HepG2 (cell line): ENCODE measurements around the gene LRRC8C. TPM values are rescaled to one million over a fixed set of nuclear protein-coding genes. Genes with fewer than 3 reads are reported as not detected.

Source experiments
- ATAC-seq: fragments of 200-7000 bp; cut with Tn5 transposase; 3 replicates; pipeline ENCODE4 v1.9.1; 2020; ENCODE audit warnings: mild to moderate bottlenecking, moderate library complexity
- BruUV-seq: library from RNA; stranded (reverse); fragments of 400-500 nt; replicated peaks from 2 replicates; lab custom pipeline; 2021; lab: Mats Ljungman, UMichigan
- CTCF ChIA-PET: fragments of 300-600 bp; formaldehyde crosslinking; extraction: SDS; loops from one replicate; lab custom pipeline; 2021; ENCODE audit warnings: low total read pairs, inconsistent platforms, low intra/inter-chr PET ratio; lab: Yijun Ruan, JAX
- POLR2A ChIA-PET: fragments of 350-600 bp; sonication (Branson Sonifier 250); formaldehyde crosslinking; loops from one replicate; lab custom pipeline; 2020; ENCODE audit warnings: antibody characterized with exemption, inconsistent platforms; lab: Yijun Ruan, JAX
- DNase-seq: peaks from one replicate; pipeline ENCODE4 v3.0.0-alpha.2; 2015; ENCODE audit warnings: low spot score
- FAIRE-seq: peaks from 3 replicates; lab custom pipeline; 2011; peaks lifted over from hg19 to GRCh38; lab: Jason Lieb, UNC
- H2AFZ ChIP-seq: one replicate; pipeline ENCODE4 v1.6.1; 2011; ENCODE audit warnings: low read length, inconsistent platforms
- H3K27ac ChIP-seq: fragments of 300-600 bp; 3 replicates; pipeline ENCODE4 v1.8.0; 2011; ENCODE audit warnings: mixed run types, mild to moderate bottlenecking, mixed read lengths, low read length, inconsistent platforms; ENCODE audit not compliant: insufficient read depth; ENCODE audit errors: extremely low read length
- H3K27me3 ChIP-seq, 2 experiments: fragments of 200-600 bp in 1 of 2; 2 replicates in 1 of 2; 3 replicates in 1 of 2; pipeline versions ENCODE4 v1.6.0 to v1.8.0; 2011; ENCODE audit warnings: low read length in 2 of 2, mild to moderate bottlenecking in 2 of 2, moderate library complexity in 2 of 2, inconsistent platforms in 1 of 2; ENCODE audit not compliant: insufficient read depth in 2 of 2, control insufficient read depth in 1 of 2
- H3K36me3 ChIP-seq, 2 experiments: fragments of 200-600 bp in 1 of 2; replicated peaks in 1 of 2; 2 replicates in 1 of 2; 3 replicates in 1 of 2; pipeline versions ENCODE4 v1.5.1 to v1.8.0; 2011; ENCODE audit warnings: low read length in 2 of 2, inconsistent platforms in 1 of 2; ENCODE audit not compliant: insufficient read depth in 2 of 2, control insufficient read depth in 1 of 2
- H3K4me1 ChIP-seq: 2 replicates; pipeline ENCODE4 v1.5.1; 2012; ENCODE audit warnings: low read length, inconsistent platforms; ENCODE audit not compliant: insufficient read depth
- H3K4me2 ChIP-seq: 2 replicates; pipeline ENCODE4 v1.6.0; 2011; ENCODE audit warnings: low read depth, low read length, inconsistent platforms
- H3K4me3 ChIP-seq, 3 experiments: fragments of 200-600 bp in 1 of 3; sonication (generic), shearing (Covaris generic) in 1 of 3; replicated peaks in 1 of 3; 2 replicates each; pipeline ENCODE4 v1.5.1; 2011 to 2016; ENCODE audit warnings: low read length in 3 of 3, inconsistent platforms in 2 of 3, low read depth in 2 of 3, mild to moderate bottlenecking in 2 of 3, control low read depth in 1 of 3, mixed read lengths in 1 of 3; ENCODE audit not compliant: insufficient read depth in 1 of 3
- H3K79me2 ChIP-seq: one replicate; pipeline ENCODE4 v1.6.1; 2011; ENCODE audit warnings: low read length, inconsistent platforms; ENCODE audit not compliant: insufficient read depth
- H3K9ac ChIP-seq: 2 replicates; pipeline ENCODE4 v1.6.0; 2011; ENCODE audit warnings: mild to moderate bottlenecking, low read depth, low read length, inconsistent platforms; ENCODE audit not compliant: insufficient read depth
- H3K9me3 ChIP-seq: 2 replicates; pipeline ENCODE4 v1.5.1; 2012; ENCODE audit warnings: mild to moderate bottlenecking, low read length
- H4K20me1 ChIP-seq: 2 replicates; pipeline ENCODE4 v1.6.0; 2011; ENCODE audit warnings: inconsistent platforms, mild to moderate bottlenecking, low read length, moderate library complexity; ENCODE audit not compliant: insufficient read depth
- ARNT ChIP-seq: fragments of 450-650 bp; IDR thresholded peaks from 2 replicates; pipeline ENCODE4 v1.6.1; 2017
- ATF1 ChIP-seq: IDR thresholded peaks from 2 replicates; pipeline ENCODE4 v1.6.1; 2016; ENCODE audit warnings: mild to moderate bottlenecking, control low read depth
- ATM ChIP-seq: fragments of 450-650 bp; IDR thresholded peaks from 2 replicates; pipeline ENCODE4 v1.7.1; 2017; ENCODE audit warnings: mild to moderate bottlenecking, borderline replicate concordance
- GFI1 ChIP-seq: sonication (generic); formaldehyde crosslinking; IDR thresholded peaks from 2 replicates; pipeline ENCODE4 v1.5.0; 2020; ENCODE audit warnings: missing genetic modification reagents, mild to moderate bottlenecking, borderline replicate concordance
- MAFF ChIP-seq: IDR thresholded peaks from 2 replicates; pipeline ENCODE4 v1.6.1; 2011; ENCODE audit warnings: low read depth, low read length, improper control_type of control experiment
- ZFP36L2 ChIP-seq: sonication (generic); formaldehyde crosslinking; IDR thresholded peaks from 2 replicates; pipeline ENCODE4 v1.4.0; 2020; ENCODE audit warnings: missing genetic modification reagents
- ZNF12 ChIP-seq: sonication (generic); formaldehyde crosslinking; IDR thresholded peaks from 2 replicates; pipeline ENCODE4 v1.5.0; 2020; ENCODE audit warnings: missing genetic modification reagents
- ZNF205 ChIP-seq: IDR thresholded peaks from 2 replicates; pipeline ENCODE4 v1.6.1; 2018; ENCODE audit warnings: missing biosample characterization, missing genetic modification reagents
- ZNF33A ChIP-seq: sonication (generic); formaldehyde crosslinking; IDR thresholded peaks from 2 replicates; pipeline ENCODE4 v1.5.1; 2020; ENCODE audit warnings: missing genetic modification reagents, mild to moderate bottlenecking, moderate library complexity, borderline replicate concordance
- ZNF562 ChIP-seq: sonication (generic); formaldehyde crosslinking; IDR thresholded peaks from 2 replicates; pipeline ENCODE4 v1.8.0; 2022; ENCODE audit warnings: missing genetic modification reagents, borderline replicate concordance
- ZNF615 ChIP-seq: sonication (generic); formaldehyde crosslinking; IDR thresholded peaks from 2 replicates; pipeline ENCODE4 v1.5.0; 2020; ENCODE audit warnings: mild to moderate bottlenecking, missing genetic modification reagents, borderline replicate concordance
- ZNF775 ChIP-seq: sonication (generic); formaldehyde crosslinking; IDR thresholded peaks from 2 replicates; pipeline ENCODE4 v1.4.0; 2020; ENCODE audit warnings: missing genetic modification reagents, mild to moderate bottlenecking, moderate library complexity, borderline replicate concordance
- ZNF83 ChIP-seq: sonication (generic); formaldehyde crosslinking; IDR thresholded peaks from 2 replicates; pipeline ENCODE4 v1.4.0; 2020; ENCODE audit warnings: missing genetic modification reagents, mild to moderate bottlenecking, borderline replicate concordance
- WGBS: methylation state at CpG from one replicate; pipeline ENCODE4 v1.1.6; 2017; ENCODE audit warnings: low lambda C conversion rate; 5-methylcytosine and 5-hydroxymethylcytosine counted together
- in situ Hi-C: cut with HindIII; loops from 2 replicates; pipeline ENCODE4 v1.10.0; 2017; ENCODE audit warnings: low pct_unique_long_range_greater_than_20kb; ENCODE audit not compliant: extremely low pct_ligation_motif_present
- intact Hi-C: fragments of 100-400 bp; cut with micrococcal nuclease; formaldehyde crosslinking; loops from one replicate; pipeline ENCODE4 v1.10.0; 2022; ENCODE audit not compliant: unreplicated experiment
- polyA plus RNA-seq, 8 experiments: library from polyadenylated mRNA; depleted of rRNA in 3 of 8; stranded (reverse) in 7 of 8; unstranded in 1 of 8; fragments of >200 nt; fragmentation: Illumina TruSeq in 4 of 8; extraction: Trizol in 4 of 8; gene quantifications; 2 replicates each; pipeline versions ENCODE4 v1.2.1 to v1.2.3, GENCODE V29; 2011 to 2016; ENCODE audit warnings: low read depth in 4 of 8, missing spikeins in 1 of 8, mixed read lengths in 1 of 8; ENCODE audit not compliant: insufficient read depth in 1 of 8
- total RNA-seq, 5 experiments: library from RNA; depleted of rRNA; stranded (reverse); fragments of >200 nt; fragmentation: Illumina TruSeq; extraction: Trizol; gene quantifications; 2 replicates each; pipeline ENCODE4 v1.2.3, GENCODE V29; 2016; ENCODE audit warnings: low read depth in 1 of 5
- TF ChIP-seq, protein P1 (sequence below): sonication (generic); formaldehyde crosslinking; IDR thresholded peaks from 2 replicates; pipeline ENCODE4 v1.5.0; 2020; ENCODE audit warnings: missing genetic modification reagents
- TF ChIP-seq, protein P2 (sequence below): sonication (generic); formaldehyde crosslinking; IDR thresholded peaks from 2 replicates; pipeline ENCODE4 v1.9.0; 2022; ENCODE audit warnings: low read depth, missing genetic modification reagents
- TF ChIP-seq, protein P3 (sequence below): sonication (generic); formaldehyde crosslinking; IDR thresholded peaks from 2 replicates; pipeline ENCODE4 v1.5.0; 2020; ENCODE audit warnings: missing genetic modification reagents, mild to moderate bottlenecking, borderline replicate concordance
- TF ChIP-seq, protein P4 (sequence below): sonication (generic); formaldehyde crosslinking; IDR thresholded peaks from 2 replicates; pipeline ENCODE4 v1.5.1; 2020; ENCODE audit warnings: mild to moderate bottlenecking, missing genetic modification reagents, moderate library complexity
- TF ChIP-seq, protein P5 (sequence below): IDR thresholded peaks from 2 replicates; pipeline ENCODE4 v1.6.1; 2012; ENCODE audit warnings: inconsistent platforms
- TF ChIP-seq, protein P6 (sequence below): sonication (generic); formaldehyde crosslinking; IDR thresholded peaks from 2 replicates; pipeline ENCODE4 v1.8.0; 2022; ENCODE audit warnings: mild to moderate bottlenecking, missing genetic modification reagents; ENCODE audit not compliant: insufficient replicate concordance

Gene LRRC8C
- total and polyA plus RNA-seq, 2 of the 13 experiments (the other 11 are each of a cell fraction or from before 2014, with no cell fraction given): 0.22 to 0.32 TPM

DNA sequence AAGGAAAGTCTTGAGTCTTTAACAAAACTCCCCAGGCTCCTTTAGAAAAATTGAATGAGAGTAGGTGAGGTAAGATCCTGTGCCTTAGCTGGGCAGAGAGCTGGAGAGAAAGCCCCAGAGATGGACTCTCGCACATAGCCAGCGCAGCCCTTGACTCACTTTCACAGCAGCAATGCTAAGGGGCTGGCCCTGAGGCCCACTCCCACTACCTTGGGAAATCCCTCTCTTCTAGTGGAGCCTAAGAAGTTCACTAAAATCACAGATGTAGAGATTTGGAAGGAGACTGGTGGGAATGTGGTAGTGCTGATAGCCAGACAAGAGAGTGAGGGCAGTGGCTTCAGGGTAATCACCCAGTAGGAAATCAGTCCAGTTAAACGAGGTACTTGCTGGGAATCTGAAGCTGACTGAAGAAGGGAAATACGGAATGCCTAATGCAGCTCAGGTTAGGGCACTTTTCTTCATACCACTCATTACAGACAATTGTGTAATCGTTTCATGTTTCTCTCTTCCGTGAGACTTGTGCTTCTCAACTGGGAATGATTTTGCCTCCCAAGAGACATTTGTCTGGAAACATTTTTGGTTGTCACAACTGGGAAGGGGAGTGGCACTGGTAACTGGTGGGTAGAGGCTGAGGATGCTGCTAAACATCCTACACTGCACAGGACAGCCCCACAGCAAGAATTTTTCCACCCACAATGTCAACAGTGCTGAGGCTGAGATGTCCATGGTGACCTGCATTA lies 42.4 kb upstream of the LRRC8C start:
- no peak overlapping the region for H3K4me2 ChIP-seq
- no peak overlapping the region for H2AFZ ChIP-seq
- no peak for DNase-seq
- no peak overlapping the region for H3K9ac ChIP-seq
- H3K36me3 ChIP-seq: no peaks in the 10 kb centered on the region
- H3K4me1 ChIP-seq: peaks cover 50% of the 10 kb centered on the region
- FAIRE-seq: no peak
- no peak overlapping the region for H3K27ac ChIP-seq
- ATAC-seq: no peak
- H3K27me3 ChIP-seq: no peaks in the 10 kb centered on the region
- CTCF ChIA-PET: no interaction called here
- H3K79me2 ChIP-seq: no peaks in the 10 kb centered on the region
- H3K9me3 ChIP-seq: no peaks in the 10 kb centered on the region
- intact Hi-C loops: no loop called here
- in situ Hi-C loops: no loop called here
- POLR2A ChIA-PET: no interaction called here
- 82% methylated on average over 6 of the region's 6 CpGs for WGBS
- no peaks in the 10 kb centered on the region for H4K20me1 ChIP-seq
- no peak overlapping the region for H3K4me3 ChIP-seq
- BruUV-seq: no TSS peak
- TF ChIP-seq ATF1 (CRISPR knock-in tag): no peak
- no peak for TF ChIP-seq ZNF615 (CRISPR knock-in tag)
- no peak for TF ChIP-seq ZNF33A (CRISPR knock-in tag)
- no peak for TF ChIP-seq ARNT
- TF ChIP-seq, protein P1, sequence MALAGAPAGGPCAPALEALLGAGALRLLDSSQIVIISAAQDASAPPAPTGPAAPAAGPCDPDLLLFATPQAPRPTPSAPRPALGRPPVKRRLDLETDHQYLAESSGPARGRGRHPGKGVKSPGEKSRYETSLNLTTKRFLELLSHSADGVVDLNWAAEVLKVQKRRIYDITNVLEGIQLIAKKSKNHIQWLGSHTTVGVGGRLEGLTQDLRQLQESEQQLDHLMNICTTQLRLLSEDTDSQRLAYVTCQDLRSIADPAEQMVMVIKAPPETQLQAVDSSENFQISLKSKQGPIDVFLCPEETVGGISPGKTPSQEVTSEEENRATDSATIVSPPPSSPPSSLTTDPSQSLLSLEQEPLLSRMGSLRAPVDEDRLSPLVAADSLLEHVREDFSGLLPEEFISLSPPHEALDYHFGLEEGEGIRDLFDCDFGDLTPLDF (CRISPR knock-in tag): no peak
- TF ChIP-seq ZNF562 (CRISPR knock-in tag): no peak
- no peak for TF ChIP-seq ZNF205 (CRISPR knock-in tag)
- no peak for TF ChIP-seq ZNF12 (CRISPR knock-in tag)
- TF ChIP-seq ZNF775 (CRISPR knock-in tag): no peak
- TF ChIP-seq, protein P2, sequence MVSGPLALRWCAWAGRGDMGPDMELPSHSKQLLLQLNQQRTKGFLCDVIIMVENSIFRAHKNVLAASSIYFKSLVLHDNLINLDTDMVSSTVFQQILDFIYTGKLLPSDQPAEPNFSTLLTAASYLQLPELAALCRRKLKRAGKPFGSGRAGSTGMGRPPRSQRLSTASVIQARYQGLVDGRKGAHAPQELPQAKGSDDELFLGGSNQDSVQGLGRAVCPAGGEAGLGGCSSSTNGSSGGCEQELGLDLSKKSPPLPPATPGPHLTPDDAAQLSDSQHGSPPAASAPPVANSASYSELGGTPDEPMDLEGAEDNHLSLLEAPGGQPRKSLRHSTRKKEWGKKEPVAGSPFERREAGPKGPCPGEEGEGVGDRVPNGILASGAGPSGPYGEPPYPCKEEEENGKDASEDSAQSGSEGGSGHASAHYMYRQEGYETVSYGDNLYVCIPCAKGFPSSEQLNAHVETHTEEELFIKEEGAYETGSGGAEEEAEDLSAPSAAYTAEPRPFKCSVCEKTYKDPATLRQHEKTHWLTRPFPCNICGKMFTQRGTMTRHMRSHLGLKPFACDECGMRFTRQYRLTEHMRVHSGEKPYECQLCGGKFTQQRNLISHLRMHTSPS (CRISPR knock-in tag): no peak
- TF ChIP-seq, protein P3, sequence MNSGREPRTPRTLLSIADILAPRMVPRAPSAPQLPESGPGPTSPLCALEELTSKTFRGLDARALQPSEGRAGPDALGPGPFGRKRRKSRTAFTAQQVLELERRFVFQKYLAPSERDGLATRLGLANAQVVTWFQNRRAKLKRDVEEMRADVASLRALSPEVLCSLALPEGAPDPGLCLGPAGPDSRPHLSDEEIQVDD: no peak
- no peak for TF ChIP-seq ZFP36L2 (CRISPR knock-in tag)
- TF ChIP-seq, protein P4, sequence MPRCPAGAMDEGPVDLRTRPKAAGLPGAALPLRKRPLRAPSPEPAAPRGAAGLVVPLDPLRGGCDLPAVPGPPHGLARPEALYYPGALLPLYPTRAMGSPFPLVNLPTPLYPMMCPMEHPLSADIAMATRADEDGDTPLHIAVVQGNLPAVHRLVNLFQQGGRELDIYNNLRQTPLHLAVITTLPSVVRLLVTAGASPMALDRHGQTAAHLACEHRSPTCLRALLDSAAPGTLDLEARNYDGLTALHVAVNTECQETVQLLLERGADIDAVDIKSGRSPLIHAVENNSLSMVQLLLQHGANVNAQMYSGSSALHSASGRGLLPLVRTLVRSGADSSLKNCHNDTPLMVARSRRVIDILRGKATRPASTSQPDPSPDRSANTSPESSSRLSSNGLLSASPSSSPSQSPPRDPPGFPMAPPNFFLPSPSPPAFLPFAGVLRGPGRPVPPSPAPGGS (CRISPR knock-in tag): no peak
- TF ChIP-seq, protein P5, sequence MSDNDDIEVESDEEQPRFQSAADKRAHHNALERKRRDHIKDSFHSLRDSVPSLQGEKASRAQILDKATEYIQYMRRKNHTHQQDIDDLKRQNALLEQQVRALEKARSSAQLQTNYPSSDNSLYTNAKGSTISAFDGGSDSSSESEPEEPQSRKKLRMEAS: no peak
- TF ChIP-seq ATM: no peak
- TF ChIP-seq, protein P6, sequence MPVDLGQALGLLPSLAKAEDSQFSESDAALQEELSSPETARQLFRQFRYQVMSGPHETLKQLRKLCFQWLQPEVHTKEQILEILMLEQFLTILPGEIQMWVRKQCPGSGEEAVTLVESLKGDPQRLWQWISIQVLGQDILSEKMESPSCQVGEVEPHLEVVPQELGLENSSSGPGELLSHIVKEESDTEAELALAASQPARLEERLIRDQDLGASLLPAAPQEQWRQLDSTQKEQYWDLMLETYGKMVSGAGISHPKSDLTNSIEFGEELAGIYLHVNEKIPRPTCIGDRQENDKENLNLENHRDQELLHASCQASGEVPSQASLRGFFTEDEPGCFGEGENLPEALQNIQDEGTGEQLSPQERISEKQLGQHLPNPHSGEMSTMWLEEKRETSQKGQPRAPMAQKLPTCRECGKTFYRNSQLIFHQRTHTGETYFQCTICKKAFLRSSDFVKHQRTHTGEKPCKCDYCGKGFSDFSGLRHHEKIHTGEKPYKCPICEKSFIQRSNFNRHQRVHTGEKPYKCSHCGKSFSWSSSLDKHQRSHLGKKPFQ (CRISPR knock-in tag): no peak
- no peak for TF ChIP-seq ZNF83
- TF ChIP-seq MAFF: no peak
- TF ChIP-seq GFI1 (CRISPR knock-in tag): no peak
